Endothelial cell of umbilical vein (primary cell): ENCODE data around the gene VPS8. TPM values are rescaled to one million over a fixed set of nuclear protein-coding genes. Genes with fewer than 3 reads are reported as not detected.

Source experiments
- BruUV-seq: library from RNA; stranded (reverse); fragments of 400-500 nt; replicated peaks from 2 replicates; lab custom pipeline; 2021; lab: Mats Ljungman, UMichigan
- CTCF ChIA-PET: fragments of 300-600, 350-600 bp; sonication (Branson Sonifier 250); formaldehyde crosslinking; loops from one replicate; lab custom pipeline; 2021; ENCODE audit warnings: antibody characterized with exemption, inconsistent platforms; lab: Charles Lee
- POLR2A ChIA-PET: fragments of 300-600, 350-600 bp; sonication (Branson Sonifier 250); formaldehyde crosslinking; loops from one replicate; lab custom pipeline; 2021; ENCODE audit warnings: antibody characterized with exemption, inconsistent platforms; lab: Charles Lee
- DNase-seq: peaks from one replicate; pipeline ENCODE4 v3.0.0-alpha.2; 2011; ENCODE audit warnings: low read depth, low spot score
- FAIRE-seq: peaks from 2 replicates; lab custom pipeline; 2011; peaks lifted over from hg19 to GRCh38; lab: Jason Lieb, UNC
- H2AFZ ChIP-seq: 2 replicates; pipeline ENCODE4 v1.6.0; 2012; ENCODE audit warnings: low read depth, low read length, control low read depth, inconsistent platforms
- H3K27ac ChIP-seq: 2 replicates; pipeline ENCODE4 v1.5.1; 2011; ENCODE audit warnings: low read depth, mild to moderate bottlenecking, control low read depth, low read length, moderate library complexity; ENCODE audit not compliant: insufficient read depth
- H3K27me3 ChIP-seq, 2 experiments: 2 replicates each; pipeline versions ENCODE4 v1.6.0 to v1.6.1; 2011; ENCODE audit warnings: low read length in 2 of 2, mixed read lengths in 1 of 2; ENCODE audit not compliant: control insufficient read depth in 2 of 2, insufficient read depth in 2 of 2
- H3K36me3 ChIP-seq, 2 experiments: 2 replicates in 1 of 2; 3 replicates in 1 of 2; pipeline ENCODE4 v1.5.1; 2011; ENCODE audit warnings: low read length in 2 of 2, mild to moderate bottlenecking in 1 of 2, moderate library complexity in 1 of 2; ENCODE audit not compliant: control insufficient read depth in 2 of 2, insufficient read depth in 2 of 2; ENCODE audit errors: extremely low read depth in 1 of 2
- H3K4me1 ChIP-seq: 3 replicates; pipeline ENCODE4 v1.5.1; 2011; ENCODE audit warnings: mild to moderate bottlenecking, low read length; ENCODE audit not compliant: control insufficient read depth, insufficient read depth; ENCODE audit errors: extremely low read depth
- H3K4me2 ChIP-seq: 2 replicates; pipeline ENCODE4 v1.6.1; 2011; ENCODE audit warnings: low read length, control low read depth, mixed read lengths; ENCODE audit not compliant: insufficient read depth
- H3K4me3 ChIP-seq, 3 experiments: fragments of 200-600 bp in 1 of 3; sonication (generic), shearing (Covaris generic) in 1 of 3; replicated peaks in 1 of 3; 2 replicates each; pipeline ENCODE4 v1.5.1; 2011 to 2016; ENCODE audit warnings: control low read depth in 3 of 3, low read length in 3 of 3, mild to moderate bottlenecking in 2 of 3, inconsistent platforms in 1 of 3, low read depth in 1 of 3, moderate library complexity in 1 of 3; ENCODE audit not compliant: insufficient read depth in 1 of 3
- H3K79me2 ChIP-seq: 2 replicates; pipeline ENCODE4 v1.6.0; 2012; ENCODE audit warnings: low read length, inconsistent platforms; ENCODE audit not compliant: control insufficient read depth, insufficient read depth
- H3K9ac ChIP-seq: replicated peaks from 2 replicates; pipeline ENCODE3; 2011; ENCODE audit warnings: low read length, control low read depth; ENCODE audit not compliant: insufficient read depth; ENCODE audit errors: extremely low read depth
- H3K9me1 ChIP-seq: replicated peaks from 3 replicates; pipeline ENCODE4 v1.6.0; 2011; ENCODE audit warnings: mild to moderate bottlenecking, low read length; ENCODE audit not compliant: control insufficient read depth, insufficient read depth; ENCODE audit errors: extremely low read depth
- H3K9me3 ChIP-seq: replicated peaks from 2 replicates; pipeline ENCODE4 v1.5.1; 2012; ENCODE audit warnings: low read length, inconsistent platforms; ENCODE audit not compliant: control insufficient read depth, insufficient read depth
- H4K20me1 ChIP-seq: replicated peaks from 2 replicates; pipeline ENCODE3; 2011; ENCODE audit warnings: mild to moderate bottlenecking, low read length; ENCODE audit not compliant: control insufficient read depth, insufficient read depth; ENCODE audit errors: extremely low read depth
- EZH2 ChIP-seq: IDR thresholded peaks from 2 replicates; pipeline ENCODE4 v1.6.1; 2012; ENCODE audit warnings: borderline replicate concordance, low read depth, mild to moderate bottlenecking, moderate library complexity, low read length, inconsistent platforms; ENCODE audit not compliant: severe bottlenecking
- FOS ChIP-seq: IDR thresholded peaks from 2 replicates; pipeline ENCODE4 v1.6.1; 2011; ENCODE audit warnings: mild to moderate bottlenecking, low read length, moderate library complexity, borderline replicate concordance; ENCODE audit not compliant: insufficient read depth
- GATA2 ChIP-seq: IDR thresholded peaks from 2 replicates; pipeline ENCODE4 v1.7.0; 2011; ENCODE audit warnings: low read depth, mild to moderate bottlenecking, moderate library complexity, mixed read lengths, low read length; ENCODE audit not compliant: insufficient read length, insufficient read depth
- JUN ChIP-seq: IDR thresholded peaks from 2 replicates; pipeline ENCODE4 v1.6.1; 2011; ENCODE audit warnings: borderline replicate concordance, low read depth; ENCODE audit not compliant: insufficient read length, insufficient read depth
- MYC ChIP-seq: IDR thresholded peaks from one replicate; pipeline ENCODE4 v1.6.1; 2011; ENCODE audit warnings: mild to moderate bottlenecking, low read depth, low read length
- POLR2A ChIP-seq: IDR thresholded peaks from 2 replicates; pipeline ENCODE4 v1.6.1; 2012; ENCODE audit warnings: low read depth, mild to moderate bottlenecking, control low read depth, low read length
- POLR2AphosphoS5 ChIP-seq: IDR thresholded peaks from 2 replicates; pipeline ENCODE4 v1.6.1; 2012; ENCODE audit warnings: low read depth, mild to moderate bottlenecking, control low read depth, low read length, moderate library complexity; ENCODE audit not compliant: insufficient read depth
- dilution Hi-C: fragments of 300-500 bp; cut with MboI; formaldehyde crosslinking; loops from one replicate; pipeline ENCODE4 v1.15.0; 2019; ENCODE audit warnings: low sequenced_read_pairs; ENCODE audit not compliant: extremely low pct_ligation_motif_present
- intact Hi-C: fragments of 100-400 bp; cut with micrococcal nuclease; formaldehyde crosslinking; loops from one replicate; pipeline ENCODE4 v1.10.0; 2022
- polyA plus RNA-seq, 4 experiments: library from polyadenylated mRNA; depleted of rRNA in 3 of 4; stranded (reverse) in 3 of 4; unstranded in 1 of 4; fragments of >200 nt; gene quantifications; 2 replicates each; pipeline versions ENCODE4 v1.2.1 to v1.2.3, GENCODE V29; 2011 to 2012; ENCODE audit warnings: missing spikeins in 1 of 4
- total RNA-seq: library from RNA; stranded (reverse); gene quantifications from 2 replicates; pipeline ENCODE4 v1.2.3, GENCODE V29; 2021
- TF ChIP-seq, protein P1 (sequence below), 2 donors: IDR thresholded peaks; 1 replicate in 1 of 2; 2 replicates in 1 of 2; pipeline ENCODE4 v1.5.1; 2011; ENCODE audit warnings: low read length in 2 of 2, mild to moderate bottlenecking in 2 of 2, moderate library complexity in 2 of 2, control low read depth in 1 of 2, inconsistent platforms in 1 of 2, low read depth in 1 of 2; ENCODE audit not compliant: insufficient read depth in 1 of 2; ENCODE audit errors: extremely low read depth in 1 of 2
- TF ChIP-seq, protein P2 (sequence below): IDR thresholded peaks from 2 replicates; pipeline ENCODE4 v1.6.1; 2011; ENCODE audit not compliant: insufficient read depth, insufficient read length

VPS8 gene
- total and polyA plus RNA-seq, 2 donors (not counting 3 experiments of a cell fraction or from before 2014, with no cell fraction given) = 13.7 to 51.6 TPM

DNA sequence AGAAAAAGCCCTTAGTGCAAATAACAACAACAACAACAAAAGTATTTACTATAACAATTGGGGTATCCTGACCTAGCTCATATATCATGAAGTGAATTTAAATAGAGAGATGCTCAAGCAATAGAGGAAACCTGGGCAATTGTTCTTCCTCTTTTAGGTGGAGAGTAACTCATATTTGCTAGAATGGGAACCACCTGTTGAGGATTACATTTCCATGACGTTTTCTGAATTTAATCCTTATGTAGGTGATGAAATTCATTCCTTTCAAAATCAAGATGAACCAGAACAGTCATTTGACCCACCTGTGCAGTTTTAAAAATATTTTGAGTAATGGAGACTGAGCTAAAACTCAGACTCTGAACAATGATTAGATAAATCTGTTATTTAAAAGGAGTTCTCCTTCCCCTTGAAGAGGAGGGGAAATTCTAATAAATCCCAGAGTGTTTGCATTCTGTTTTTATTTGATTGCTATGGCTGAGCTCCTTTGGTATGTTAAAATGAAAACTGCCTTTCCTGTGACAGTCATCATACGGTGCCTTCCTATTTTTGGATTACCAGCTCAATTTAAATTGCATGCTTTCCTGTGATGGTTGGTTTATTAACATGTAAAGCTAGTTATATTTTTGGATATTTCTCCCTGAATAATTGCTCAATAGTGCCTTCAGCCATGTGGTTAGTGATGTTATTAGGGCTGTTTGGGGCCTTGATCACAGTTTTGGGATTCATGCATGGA lies 24.3 kb downstream of the VPS8 start:
- BruUV-seq = no TSS peak

More for the DNA sequence above, 24.3 kb downstream of the VPS8 start:
- intact Hi-C loops (no loop called here), dilution Hi-C loops (no loop called here)
- H3K4me3 ChIP-seq = no peak overlapping the region
- H3K9ac ChIP-seq = no peak overlapping the region
- ChIA-PET POLR2A (no interaction called here), CTCF (interaction anchor here (1.0 to 1.2 kb wide), 2 partner anchors 15 to 38 kb away, joined by 3 to 6 read pairs; no protein-coding TSS in a partner anchor)
- TF ChIP-seq FOS (no peak), GATA2 (no peak), JUN (no peak), POLR2AphosphoS5 (no peak), POLR2A (no peak), EZH2 (no peak), MYC (no peak)
- TF ChIP-seq, protein P1, sequence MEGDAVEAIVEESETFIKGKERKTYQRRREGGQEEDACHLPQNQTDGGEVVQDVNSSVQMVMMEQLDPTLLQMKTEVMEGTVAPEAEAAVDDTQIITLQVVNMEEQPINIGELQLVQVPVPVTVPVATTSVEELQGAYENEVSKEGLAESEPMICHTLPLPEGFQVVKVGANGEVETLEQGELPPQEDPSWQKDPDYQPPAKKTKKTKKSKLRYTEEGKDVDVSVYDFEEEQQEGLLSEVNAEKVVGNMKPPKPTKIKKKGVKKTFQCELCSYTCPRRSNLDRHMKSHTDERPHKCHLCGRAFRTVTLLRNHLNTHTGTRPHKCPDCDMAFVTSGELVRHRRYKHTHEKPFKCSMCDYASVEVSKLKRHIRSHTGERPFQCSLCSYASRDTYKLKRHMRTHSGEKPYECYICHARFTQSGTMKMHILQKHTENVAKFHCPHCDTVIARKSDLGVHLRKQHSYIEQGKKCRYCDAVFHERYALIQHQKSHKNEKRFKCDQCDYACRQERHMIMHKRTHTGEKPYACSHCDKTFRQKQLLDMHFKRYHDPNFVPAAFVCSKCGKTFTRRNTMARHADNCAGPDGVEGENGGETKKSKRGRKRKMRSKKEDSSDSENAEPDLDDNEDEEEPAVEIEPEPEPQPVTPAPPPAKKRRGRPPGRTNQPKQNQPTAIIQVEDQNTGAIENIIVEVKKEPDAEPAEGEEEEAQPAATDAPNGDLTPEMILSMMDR (IDR thresholded peaks at IDR 0.05; ENCODE audit: extremely low read depth in 1 of 2, insufficient read depth in 1 of 2, low read depth in 1 of 2, low read length in 2 of 2) = no peak
- TF ChIP-seq, protein P2, sequence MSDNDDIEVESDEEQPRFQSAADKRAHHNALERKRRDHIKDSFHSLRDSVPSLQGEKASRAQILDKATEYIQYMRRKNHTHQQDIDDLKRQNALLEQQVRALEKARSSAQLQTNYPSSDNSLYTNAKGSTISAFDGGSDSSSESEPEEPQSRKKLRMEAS = no peak
- H3K9me3 ChIP-seq = no peaks in the 10 kb centered on the region
- H3K27ac ChIP-seq = no peak overlapping the region
- DNase-seq = no peak
- H3K9me1 ChIP-seq = no peaks in the 10 kb centered on the region
- H3K4me2 ChIP-seq = no peak overlapping the region
- H4K20me1 ChIP-seq = no peaks in the 10 kb centered on the region
- H3K36me3 ChIP-seq = peaks cover 6% of the 10 kb centered on the region in 2 experiments
- FAIRE-seq = no peak
- H3K79me2 ChIP-seq = no peaks in the 10 kb centered on the region
- no peak overlapping the region for H2AFZ ChIP-seq
- no peaks in the 10 kb centered on the region for H3K27me3 ChIP-seq
- H3K4me1 ChIP-seq = no peaks in the 10 kb centered on the region
